ENCODE results near the gene SEMA5B.

Gene SEMA5B

DNA sequence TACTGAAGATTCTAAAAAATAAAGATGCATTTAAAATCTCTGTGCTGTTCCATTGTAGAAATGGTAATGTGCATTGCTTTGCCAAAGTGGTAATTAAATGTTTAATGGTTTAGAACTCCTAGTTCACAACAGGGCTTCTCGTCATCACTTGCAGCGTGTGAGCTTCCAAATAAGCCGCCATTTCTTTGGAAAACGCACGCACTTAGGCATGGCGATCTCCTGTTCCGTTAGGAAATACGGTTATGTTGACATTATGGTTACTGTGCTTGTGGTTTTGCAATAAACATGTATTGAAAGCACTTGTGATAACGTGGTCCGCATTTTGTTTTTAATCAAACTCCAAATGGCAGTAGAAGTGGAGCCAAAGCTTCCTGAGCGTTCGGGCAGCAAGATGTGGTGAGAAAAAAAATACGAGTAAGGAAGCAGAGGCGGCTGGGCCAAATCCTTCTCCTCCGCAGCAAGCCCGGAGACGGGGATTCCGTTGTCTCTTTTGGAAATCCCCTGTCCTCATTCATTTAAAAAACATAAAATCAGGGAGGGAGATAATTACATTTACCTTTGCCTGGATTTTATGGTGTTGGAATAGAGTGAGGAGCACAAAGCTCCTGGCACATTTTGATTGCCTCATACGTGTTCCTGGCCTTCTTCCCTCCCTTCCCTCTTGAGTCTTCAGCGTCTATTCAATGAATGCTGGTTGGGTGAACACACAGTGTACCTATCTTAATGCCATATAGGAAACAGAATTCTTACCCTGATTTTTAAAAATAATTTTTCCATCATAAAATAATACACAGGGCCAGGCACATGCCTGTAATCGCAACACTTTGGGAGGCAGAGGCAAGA is 135.2 kb downstream of the SEMA5B start:
- no peak for DNase-seq (ENCODE audit: low read depth)

DNA sequence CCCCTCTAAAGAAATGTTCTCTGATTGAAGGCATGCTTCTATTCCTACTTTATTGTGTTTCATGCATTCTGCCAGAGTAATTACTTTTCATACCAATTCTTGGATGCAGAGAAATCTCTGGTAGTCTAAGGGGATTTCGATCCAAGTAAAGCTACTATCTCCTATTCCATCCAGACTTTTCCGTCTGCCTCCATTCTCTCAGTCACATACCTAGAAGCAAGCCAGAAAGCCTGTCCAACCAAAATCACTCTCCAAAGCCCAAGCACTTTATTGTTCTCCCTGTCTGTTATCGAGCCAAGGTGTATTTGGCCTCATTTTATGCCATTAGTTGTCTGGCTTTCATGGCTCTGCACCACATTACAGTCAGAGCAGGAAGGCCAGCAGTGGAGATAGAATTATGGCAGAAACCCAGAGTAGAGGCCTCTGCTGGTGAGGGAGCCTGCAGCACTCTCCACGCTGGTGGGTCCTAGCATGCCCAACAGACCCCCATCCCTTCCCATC is 136.8 kb downstream of the SEMA5B start:
- no peak for DNase-seq (ENCODE audit: low read depth)

DNA sequence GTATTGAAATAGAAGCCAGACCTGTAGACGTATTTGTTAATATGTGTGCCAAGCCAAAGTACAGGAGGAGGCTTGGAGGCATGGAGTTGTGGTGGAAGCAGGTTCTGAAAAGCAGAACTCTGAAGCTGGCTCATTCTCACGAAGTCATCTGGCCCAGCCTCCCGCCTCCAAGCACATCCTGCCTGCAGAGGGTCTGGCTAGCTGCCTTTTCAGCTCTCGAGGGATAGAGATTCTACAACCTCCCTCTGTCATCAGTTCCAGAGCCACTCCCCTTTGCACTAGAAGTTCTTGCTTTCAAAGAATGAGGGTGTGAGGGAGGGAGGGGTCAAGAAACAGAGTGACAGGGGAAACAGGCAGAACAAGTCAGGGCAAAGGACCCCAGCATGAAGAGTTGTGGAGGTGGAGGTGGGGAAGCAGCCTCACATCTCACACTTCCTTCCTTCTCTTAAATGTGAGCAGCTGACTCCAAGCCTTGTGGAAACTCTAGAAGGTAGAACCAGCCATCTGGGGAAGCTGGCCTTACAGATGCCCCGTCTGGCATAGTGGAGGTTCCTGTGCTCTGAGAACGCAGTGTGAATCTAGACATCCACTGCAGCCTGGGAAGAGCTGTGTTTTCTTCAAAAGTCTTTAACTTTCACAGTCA is 137.4 kb downstream of the SEMA5B start:
- DNase-seq (ENCODE audit: low read depth): peak; percentile 71

DNA sequence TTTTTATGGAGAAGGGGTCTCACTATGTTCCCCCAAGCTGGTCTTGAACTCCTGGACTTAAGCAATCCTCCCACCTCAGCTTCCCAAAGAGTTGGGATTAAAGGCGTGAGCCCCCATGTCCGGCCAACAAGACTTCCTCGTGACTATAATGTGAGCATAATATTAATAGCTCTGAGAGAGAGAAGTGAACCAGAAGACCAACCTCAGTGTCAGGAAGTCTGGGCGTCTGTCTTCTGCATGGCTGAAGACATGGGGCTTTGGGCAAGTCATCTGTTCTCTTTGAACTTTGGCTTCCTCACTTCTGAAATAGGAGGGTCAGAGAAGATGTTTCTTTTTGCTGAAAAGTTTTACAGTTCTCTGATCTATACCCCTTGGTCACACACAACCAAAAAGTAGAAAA is 140.6 kb downstream of the SEMA5B start:
- no peak for DNase-seq (ENCODE audit: low read depth)

DNA sequence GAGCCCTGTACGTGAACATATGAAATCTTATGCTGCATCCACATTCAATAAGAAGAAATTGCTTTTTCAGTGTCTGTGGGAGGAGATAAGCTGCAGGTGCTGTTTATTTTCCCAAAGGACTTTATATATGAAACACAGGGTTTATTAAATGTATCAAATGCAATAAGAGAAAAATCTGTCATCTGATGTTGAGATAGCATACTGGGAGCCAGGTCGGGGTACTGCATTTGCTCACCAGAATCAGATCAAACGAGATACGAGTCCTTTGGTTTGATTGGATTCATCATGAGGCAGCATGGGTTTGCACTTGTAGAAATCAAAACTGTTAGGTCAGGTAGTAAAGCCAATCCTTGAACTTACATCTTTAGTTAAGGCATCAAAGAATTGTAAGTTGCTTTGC is 141.3 kb downstream of the SEMA5B start:
- no peak for DNase-seq (ENCODE audit: low read depth)

- DNase-seq (ENCODE audit: low read depth): no peak
These were observed 145.1 kb downstream of the SEMA5B start for GRCh38 chr3:122882361-122882947.

DNA sequence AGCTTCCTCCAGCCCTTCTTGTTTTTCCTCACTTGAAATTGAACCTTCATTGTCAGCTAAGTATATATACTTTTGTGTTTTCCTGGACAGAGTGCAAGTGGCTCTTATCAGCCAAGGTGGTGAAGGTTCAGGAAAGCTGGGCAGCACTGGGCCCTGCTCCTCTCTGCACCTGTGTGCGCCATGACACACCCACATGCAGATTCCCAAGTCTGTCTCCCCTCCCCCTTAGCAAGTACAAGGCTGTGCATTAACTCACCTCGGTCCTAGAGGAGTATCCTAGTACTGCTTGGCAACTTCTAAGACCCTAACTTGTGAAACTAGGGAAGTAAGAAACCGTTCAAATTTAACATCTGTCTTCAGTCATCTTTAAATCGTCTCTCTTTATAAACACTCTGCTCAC is 146.9 kb downstream of the SEMA5B start:
- no peak for DNase-seq (ENCODE audit: low read depth)

GRCh38 chr3:122880173-122880572 is 147.4 kb downstream of the SEMA5B start:
- no peak for DNase-seq (ENCODE audit: low read depth)

GRCh38 chr3:122875547-122876127 is 151.9 kb downstream of the SEMA5B start:
- no peak for DNase-seq (ENCODE audit: low read depth)

- DNase-seq (ENCODE audit: low read depth): no peak
These were observed 153.6 kb downstream of the SEMA5B start for GRCh38 chr3:122873741-122874515.

GRCh38 chr3:122868322-122868721 is 159.2 kb downstream of the SEMA5B start:
- no peak for DNase-seq (ENCODE audit: low read depth)

DNA sequence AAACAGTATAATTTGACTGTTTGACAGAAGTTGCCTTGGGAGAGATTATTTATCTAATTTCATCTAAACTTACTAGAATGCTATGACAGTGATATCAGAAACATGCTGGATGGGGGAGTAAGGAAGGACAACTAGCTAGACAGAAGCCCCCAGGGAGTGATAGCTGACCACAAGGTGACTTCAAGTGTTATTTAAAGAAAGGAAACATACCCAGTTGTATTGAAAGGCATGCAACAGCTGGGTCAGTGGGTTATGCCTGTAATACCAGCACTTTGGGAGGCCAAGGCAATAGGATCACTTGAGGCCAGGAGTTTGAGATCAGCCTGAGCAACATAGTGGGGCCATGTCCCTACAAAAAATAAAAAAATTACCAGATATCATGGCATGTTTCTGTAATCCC is 163.1 kb downstream of the SEMA5B start:
- DNase-seq (ENCODE audit: low read depth): no peak

- DNase-seq (ENCODE audit: low read depth): no peak
These were observed 165.2 kb downstream of the SEMA5B start for GRCh38 chr3:122862381-122862780.
